ENCODE data around the gene GIT2.
A peak's percentile ranks its signal among the peaks of the same experiment; 100 is the strongest.
"Not testable (repeated sequence)": the region's sequence is repeated elsewhere in the genome, so short reads cannot be mapped to it uniquely, and the experiment has no call there.

The GIT2 gene

GRCh38 chr12:110024051-110024450, 27.9 kb upstream of the GIT2 start:
- H3K36me3 ChIP-seq (ENCODE audit: control insufficient read depth, insufficient read depth, low read length) = peaks cover 90% of the 10 kb centered on the region
- no peaks in the 10 kb centered on the region for H3K9me3 ChIP-seq (ENCODE audit: control insufficient read depth, low read length)

GRCh38 chr12:110023059-110023980, 27.2 kb upstream of the GIT2 start:
- no peak overlapping the region for H3K4me3 ChIP-seq (ENCODE audit: insufficient read depth, low read depth, low read length, poor library complexity, severe bottlenecking)
- H3K27me3 ChIP-seq (replicated peaks; ENCODE audit: control insufficient read depth, insufficient read depth, low read length, poor library complexity, severe bottlenecking) = no peaks in the 10 kb centered on the region
- no peak overlapping the region for H3K27ac ChIP-seq (ENCODE audit: insufficient read depth, low read length, poor library complexity, severe bottlenecking)
- H3K4me1 ChIP-seq (ENCODE audit: control insufficient read depth, insufficient read depth, low read length, poor library complexity, severe bottlenecking) = no peaks in the 10 kb centered on the region
- H3K9me3 ChIP-seq (ENCODE audit: control insufficient read depth, low read length) = no peaks in the 10 kb centered on the region
- no peak for DNase-seq
- H3K36me3 ChIP-seq (ENCODE audit: control insufficient read depth, insufficient read depth, low read length) = peaks cover 90% of the 10 kb centered on the region

More at GRCh38 chr12:110024051-110024450, 27.9 kb upstream of the GIT2 start:
- H3K27ac ChIP-seq (ENCODE audit: insufficient read depth, low read length, poor library complexity, severe bottlenecking) = no peak overlapping the region
- H3K4me1 ChIP-seq (ENCODE audit: control insufficient read depth, insufficient read depth, low read length, poor library complexity, severe bottlenecking) = no peaks in the 10 kb centered on the region
- H3K4me3 ChIP-seq (ENCODE audit: insufficient read depth, low read depth, low read length, poor library complexity, severe bottlenecking) = no peak overlapping the region
- H3K27me3 ChIP-seq (replicated peaks; ENCODE audit: control insufficient read depth, insufficient read depth, low read length, poor library complexity, severe bottlenecking) = no peaks in the 10 kb centered on the region
- DNase-seq = no peak

DNA sequence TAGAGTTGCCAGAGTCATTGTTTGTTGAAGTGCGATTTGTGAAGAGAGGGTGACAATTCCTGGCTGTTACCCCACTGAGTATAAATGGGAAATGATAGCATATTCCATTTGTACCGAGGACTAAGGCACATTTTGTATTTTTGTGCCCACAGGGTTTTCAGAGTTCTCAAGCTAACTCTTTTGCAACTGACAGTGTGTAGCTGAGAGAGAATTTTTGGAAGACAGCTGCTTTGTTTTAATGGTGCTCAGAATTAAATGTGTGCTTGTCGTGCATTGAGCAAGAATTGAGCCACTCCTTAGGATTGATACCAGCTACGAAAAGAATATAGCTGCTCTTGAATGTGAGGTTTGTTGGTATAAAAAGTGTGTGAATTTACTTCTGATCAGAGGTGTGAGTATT, 24.8 kb upstream of the GIT2 start:
- H3K9me3 ChIP-seq (ENCODE audit: control insufficient read depth, low read length) = no peaks in the 10 kb centered on the region
- DNase-seq = no peak
- no peak overlapping the region for H3K27ac ChIP-seq (ENCODE audit: insufficient read depth, low read length, poor library complexity, severe bottlenecking)
- no peak overlapping the region for H3K4me3 ChIP-seq (ENCODE audit: insufficient read depth, low read depth, low read length, poor library complexity, severe bottlenecking)
- no peaks in the 10 kb centered on the region for H3K27me3 ChIP-seq (replicated peaks; ENCODE audit: control insufficient read depth, insufficient read depth, low read length, poor library complexity, severe bottlenecking)
- H3K4me1 ChIP-seq (ENCODE audit: control insufficient read depth, insufficient read depth, low read length, poor library complexity, severe bottlenecking) = no peaks in the 10 kb centered on the region
- peaks cover 94% of the 10 kb centered on the region for H3K36me3 ChIP-seq (ENCODE audit: control insufficient read depth, insufficient read depth, low read length)

- no peak for DNase-seq
- Histone ChIP-seq H3K27me3 (replicated peaks; ENCODE audit: control insufficient read depth, insufficient read depth, low read length, poor library complexity, severe bottlenecking) (no peaks in the 10 kb centered on the region), H3K4me1 (ENCODE audit: control insufficient read depth, insufficient read depth, low read length, poor library complexity, severe bottlenecking) (peaks cover 11% of the 10 kb centered on the region), H3K36me3 (ENCODE audit: control insufficient read depth, insufficient read depth, low read length) (peaks cover 56% of the 10 kb centered on the region), H3K27ac (ENCODE audit: insufficient read depth, low read length, poor library complexity, severe bottlenecking) (peak overlapping the region; percentile 18), H3K9me3 (ENCODE audit: control insufficient read depth, low read length) (no peaks in the 10 kb centered on the region), H3K4me3 (ENCODE audit: insufficient read depth, low read depth, low read length, poor library complexity, severe bottlenecking) (no peak overlapping the region)
Measured at GRCh38 chr12:110015132-110015531, 19.0 kb upstream of the GIT2 start.

DNA sequence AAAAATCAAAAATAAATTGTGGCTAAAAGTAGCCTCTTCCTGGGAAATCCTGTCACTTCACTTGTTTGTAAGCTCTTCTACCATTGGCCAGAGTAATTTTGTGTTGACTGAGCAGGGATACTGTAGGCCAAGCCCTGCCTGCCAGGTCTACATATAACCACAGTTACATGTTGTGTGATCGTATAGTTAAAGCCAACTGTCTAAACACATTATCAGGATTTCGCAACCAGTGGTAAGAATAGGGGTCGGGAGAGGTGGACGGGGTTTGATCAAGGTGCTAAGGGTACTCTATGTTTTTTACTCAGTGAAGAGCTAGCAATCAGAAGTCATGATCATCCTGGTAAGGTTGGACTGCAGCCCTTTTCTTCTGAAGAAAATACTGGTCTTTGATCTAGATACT, 16.5 kb upstream of the GIT2 start:
- Histone ChIP-seq H3K36me3 (ENCODE audit: control insufficient read depth, insufficient read depth, low read length) (peaks cover 31% of the 10 kb centered on the region), H3K27me3 (replicated peaks; ENCODE audit: control insufficient read depth, insufficient read depth, low read length, poor library complexity, severe bottlenecking) (no peaks in the 10 kb centered on the region), H3K9me3 (ENCODE audit: control insufficient read depth, low read length) (no peaks in the 10 kb centered on the region), H3K27ac (ENCODE audit: insufficient read depth, low read length, poor library complexity, severe bottlenecking) (no peak overlapping the region), H3K4me1 (ENCODE audit: control insufficient read depth, insufficient read depth, low read length, poor library complexity, severe bottlenecking) (peaks cover 11% of the 10 kb centered on the region), H3K4me3 (ENCODE audit: insufficient read depth, low read depth, low read length, poor library complexity, severe bottlenecking) (no peak overlapping the region)
- DNase-seq = no peak

DNA sequence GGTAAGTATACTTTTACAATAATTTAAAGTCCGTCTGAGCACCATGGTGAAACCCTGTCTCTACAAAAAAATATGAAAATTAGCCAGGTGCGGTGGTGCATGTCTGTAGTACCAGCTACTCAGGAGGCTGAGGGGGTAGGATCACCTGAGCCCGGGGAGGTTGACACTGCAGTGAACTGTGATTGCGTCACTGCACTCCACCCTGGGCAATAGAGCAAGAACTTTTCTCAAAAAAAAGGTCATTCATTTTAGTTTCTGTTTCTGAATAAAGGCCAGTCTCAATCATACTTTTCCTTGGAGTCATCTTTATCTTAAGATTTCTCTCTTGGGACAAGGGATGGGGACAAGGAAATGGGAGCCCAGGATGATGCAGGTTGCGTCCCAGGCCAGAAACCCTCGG, 16.0 kb upstream of the GIT2 start:
- Histone ChIP-seq H3K4me3 (ENCODE audit: insufficient read depth, low read depth, low read length, poor library complexity, severe bottlenecking) (no peak overlapping the region), H3K9me3 (ENCODE audit: control insufficient read depth, low read length) (no peaks in the 10 kb centered on the region), H3K27me3 (replicated peaks; ENCODE audit: control insufficient read depth, insufficient read depth, low read length, poor library complexity, severe bottlenecking) (no peaks in the 10 kb centered on the region), H3K27ac (ENCODE audit: insufficient read depth, low read length, poor library complexity, severe bottlenecking) (peak overlapping the region; percentile 39), H3K4me1 (ENCODE audit: control insufficient read depth, insufficient read depth, low read length, poor library complexity, severe bottlenecking) (peaks cover 11% of the 10 kb centered on the region), H3K36me3 (ENCODE audit: control insufficient read depth, insufficient read depth, low read length) (peaks cover 26% of the 10 kb centered on the region)
- DNase-seq = no peak

DNA sequence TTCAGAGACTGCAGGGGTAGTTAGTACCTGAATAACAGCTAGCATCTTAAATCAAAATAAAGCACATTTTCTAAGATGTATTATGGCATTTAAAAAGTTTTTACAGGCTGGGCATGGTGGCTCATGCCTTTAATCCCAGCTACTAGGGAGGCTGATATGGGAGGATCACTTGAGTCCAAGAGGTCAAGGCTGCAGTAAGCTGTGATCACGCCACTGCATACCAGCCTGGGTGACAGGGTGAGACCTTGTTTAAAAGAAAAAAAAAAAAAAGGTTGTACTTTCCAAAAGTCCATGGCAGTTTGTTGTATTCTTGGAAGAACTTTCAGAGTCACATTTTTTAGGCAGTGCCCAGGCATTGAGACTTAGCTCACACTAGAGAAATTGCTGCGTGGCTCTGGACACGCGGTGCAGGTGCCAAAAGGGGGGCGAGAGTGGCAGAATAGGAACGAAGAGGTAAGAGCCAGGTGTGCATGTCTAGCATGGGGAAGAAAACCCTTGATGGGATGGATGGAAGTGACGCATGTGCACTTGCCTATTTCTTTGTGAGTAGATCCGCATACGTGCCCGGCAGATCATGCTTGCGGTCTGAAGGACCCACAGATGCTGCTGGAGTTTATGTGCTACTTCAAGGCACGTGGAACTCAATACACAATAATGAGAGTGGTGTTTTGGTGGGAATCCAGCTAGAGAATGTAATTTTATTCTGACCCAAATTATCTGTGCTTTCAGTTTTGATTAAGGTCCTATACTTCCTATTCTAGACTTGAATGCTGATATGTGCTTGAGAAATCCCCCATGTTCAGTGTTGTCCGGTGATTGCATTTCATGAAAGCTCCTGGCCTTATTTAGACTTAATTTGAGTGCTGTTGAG, 14.9 kb upstream of the GIT2 start:
- Histone ChIP-seq H3K4me1 (ENCODE audit: control insufficient read depth, insufficient read depth, low read length, poor library complexity, severe bottlenecking) (peaks cover 11% of the 10 kb centered on the region), H3K36me3 (ENCODE audit: control insufficient read depth, insufficient read depth, low read length) (peaks cover 22% of the 10 kb centered on the region), H3K4me3 (ENCODE audit: insufficient read depth, low read depth, low read length, poor library complexity, severe bottlenecking) (no peak overlapping the region), H3K9me3 (ENCODE audit: control insufficient read depth, low read length) (no peaks in the 10 kb centered on the region), H3K27ac (ENCODE audit: insufficient read depth, low read length, poor library complexity, severe bottlenecking) (peak overlapping the region; percentile 39), H3K27me3 (replicated peaks; ENCODE audit: control insufficient read depth, insufficient read depth, low read length, poor library complexity, severe bottlenecking) (no peaks in the 10 kb centered on the region)
- DNase-seq = peak in 1 of 3 donors; percentile 11

- H3K4me3 ChIP-seq (ENCODE audit: insufficient read depth, low read depth, low read length, poor library complexity, severe bottlenecking); DNase-seq; H3K9me3 ChIP-seq (ENCODE audit: control insufficient read depth, low read length); H3K27ac ChIP-seq (ENCODE audit: insufficient read depth, low read length, poor library complexity, severe bottlenecking); H3K27me3 ChIP-seq (replicated peaks; ENCODE audit: control insufficient read depth, insufficient read depth, low read length, poor library complexity, severe bottlenecking): not testable (repeated sequence)
- peaks cover 14% of the 10 kb centered on the region for H3K36me3 ChIP-seq (ENCODE audit: control insufficient read depth, insufficient read depth, low read length)
- peaks cover 10% of the 10 kb centered on the region for H3K4me1 ChIP-seq (ENCODE audit: control insufficient read depth, insufficient read depth, low read length, poor library complexity, severe bottlenecking)
Measured at GRCh38 chr12:110008681-110009398, 12.7 kb upstream of the GIT2 start.

- H3K27ac ChIP-seq (ENCODE audit: insufficient read depth, low read length, poor library complexity, severe bottlenecking) = no peak overlapping the region
- H3K4me3 ChIP-seq (ENCODE audit: insufficient read depth, low read depth, low read length, poor library complexity, severe bottlenecking) = no peak overlapping the region
- no peak for DNase-seq
- H3K36me3 ChIP-seq (ENCODE audit: control insufficient read depth, insufficient read depth, low read length) = peaks cover 8% of the 10 kb centered on the region
- no peaks in the 10 kb centered on the region for H3K9me3 ChIP-seq (ENCODE audit: control insufficient read depth, low read length)
- H3K4me1 ChIP-seq (ENCODE audit: control insufficient read depth, insufficient read depth, low read length, poor library complexity, severe bottlenecking) = peaks cover 10% of the 10 kb centered on the region
- H3K27me3 ChIP-seq (replicated peaks; ENCODE audit: control insufficient read depth, insufficient read depth, low read length, poor library complexity, severe bottlenecking) = no peaks in the 10 kb centered on the region
Measured at GRCh38 chr12:110007881-110008280, 11.7 kb upstream of the GIT2 start.

Measured in effector memory CD4-positive, alpha-beta T cell (primary cell).